ENCODE results near the gene PPP2R5A. TPM values are rescaled to one million over a fixed set of nuclear protein-coding genes. Genes with fewer than 3 reads are reported as not detected.

Gene PPP2R5A
- 25.5 TPM for total RNA-seq (ENCODE audit: unreplicated experiment)
- long read RNA-seq, partial matches to known transcripts = 0 of 1 reads
- long read RNA-seq, other reads (novel, unspliced or antisense) = 0 of 1 reads

- Mint-ChIP-seq H3K27me3 (ENCODE audit: unreplicated experiment) (peaks cover 10% of the 10 kb centered on the region), H3K27ac (ENCODE audit: unreplicated experiment) (peak within 1 kb of the TSS; percentile 52), H3K9me3 (ENCODE audit: unreplicated experiment) (no peaks in the 10 kb centered on the region), H3K4me3 (ENCODE audit: unreplicated experiment) (peak within 1 kb of the TSS; percentile 100), H3K36me3 (ENCODE audit: low read depth, unreplicated experiment) (peaks cover 5% of the 10 kb centered on the region), H3K4me1 (ENCODE audit: unreplicated experiment) (peaks cover 18% of the 10 kb centered on the region)
- peak; percentile 98 for DNase-seq (ENCODE audit: low spot score)
- TF ChIP-seq CTCF (IDR thresholded peaks at IDR 0.05; ENCODE audit: unreplicated experiment) = no peak
These were observed at the start of gene PPP2R5A for GRCh38 chr1:212284744-212285684. TSS of gene PPP2R5A (plus strand) at chr1:212285410. CDS start at chr1:212286111, 701 bp downstream.

- TF ChIP-seq CTCF (IDR thresholded peaks at IDR 0.05; ENCODE audit: unreplicated experiment) = no peak
- DNase-seq (ENCODE audit: low spot score) = no peak
- H3K27ac Mint-ChIP-seq (ENCODE audit: unreplicated experiment) = no peak overlapping the region
- no peaks in the 10 kb centered on the region for H3K9me3 Mint-ChIP-seq (ENCODE audit: unreplicated experiment)
- H3K36me3 Mint-ChIP-seq (ENCODE audit: low read depth, unreplicated experiment) = no peaks in the 10 kb centered on the region
- H3K27me3 Mint-ChIP-seq (ENCODE audit: unreplicated experiment) = peaks cover 5% of the 10 kb centered on the region
- peaks cover 8% of the 10 kb centered on the region for H3K4me1 Mint-ChIP-seq (ENCODE audit: unreplicated experiment)
- H3K4me3 Mint-ChIP-seq (ENCODE audit: unreplicated experiment) = no peak overlapping the region
These were observed 49.4 kb upstream of the PPP2R5A start for GRCh38 chr1:212235857-212236256.

- no peak for DNase-seq (ENCODE audit: low spot score)
- peaks cover 8% of the 10 kb centered on the region for H3K4me1 Mint-ChIP-seq (ENCODE audit: unreplicated experiment)
- H3K9me3 Mint-ChIP-seq (ENCODE audit: unreplicated experiment) = no peaks in the 10 kb centered on the region
- no peak overlapping the region for H3K27ac Mint-ChIP-seq (ENCODE audit: unreplicated experiment)
- peaks cover 5% of the 10 kb centered on the region for H3K27me3 Mint-ChIP-seq (ENCODE audit: unreplicated experiment)
- no peaks in the 10 kb centered on the region for H3K36me3 Mint-ChIP-seq (ENCODE audit: low read depth, unreplicated experiment)
- no peak overlapping the region for H3K4me3 Mint-ChIP-seq (ENCODE audit: unreplicated experiment)
- no peak for TF ChIP-seq CTCF (IDR thresholded peaks at IDR 0.05; ENCODE audit: unreplicated experiment)
These were observed 48.5 kb upstream of the PPP2R5A start for GRCh38 chr1:212236664-212237220.

- Mint-ChIP-seq H3K36me3 (ENCODE audit: low read depth, unreplicated experiment) (no peaks in the 10 kb centered on the region), H3K27me3 (ENCODE audit: unreplicated experiment) (peaks cover 5% of the 10 kb centered on the region), H3K4me1 (ENCODE audit: unreplicated experiment) (peaks cover 8% of the 10 kb centered on the region), H3K4me3 (ENCODE audit: unreplicated experiment) (no peak overlapping the region), H3K9me3 (ENCODE audit: unreplicated experiment) (no peaks in the 10 kb centered on the region), H3K27ac (ENCODE audit: unreplicated experiment) (no peak overlapping the region)
- no peak for TF ChIP-seq CTCF (IDR thresholded peaks at IDR 0.05; ENCODE audit: unreplicated experiment)
- no peak for DNase-seq (ENCODE audit: low spot score)
These were observed 47.6 kb upstream of the PPP2R5A start for GRCh38 chr1:212237651-212238050.

GRCh38 chr1:212238552-212238951 is 46.7 kb upstream of the PPP2R5A start:
- TF ChIP-seq CTCF (IDR thresholded peaks at IDR 0.05; ENCODE audit: unreplicated experiment) = no peak
- no peak overlapping the region for H3K27ac Mint-ChIP-seq (ENCODE audit: unreplicated experiment)
- no peak for DNase-seq (ENCODE audit: low spot score)
- no peak overlapping the region for H3K4me3 Mint-ChIP-seq (ENCODE audit: unreplicated experiment)
- peaks cover 5% of the 10 kb centered on the region for H3K27me3 Mint-ChIP-seq (ENCODE audit: unreplicated experiment)
- H3K9me3 Mint-ChIP-seq (ENCODE audit: unreplicated experiment) = no peaks in the 10 kb centered on the region
- H3K4me1 Mint-ChIP-seq (ENCODE audit: unreplicated experiment) = peaks cover 8% of the 10 kb centered on the region
- H3K36me3 Mint-ChIP-seq (ENCODE audit: low read depth, unreplicated experiment) = no peaks in the 10 kb centered on the region
